DMS 273 (cell line): ENCODE results near the gene YPEL4.
"Not testable (repeated sequence)": the region's sequence is repeated elsewhere in the genome, so short reads cannot be mapped to it uniquely, and the experiment has no call there.

Experiments used
- DNase-seq: peaks from one replicate; lab custom pipeline; 2025; ENCODE audit not compliant: unreplicated experiment; lab: John Stamatoyannopoulos, UW

The YPEL4 gene, protein sequence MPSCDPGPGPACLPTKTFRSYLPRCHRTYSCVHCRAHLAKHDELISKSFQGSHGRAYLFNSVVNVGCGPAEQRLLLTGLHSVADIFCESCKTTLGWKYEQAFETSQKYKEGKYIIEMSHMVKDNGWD

DNA sequence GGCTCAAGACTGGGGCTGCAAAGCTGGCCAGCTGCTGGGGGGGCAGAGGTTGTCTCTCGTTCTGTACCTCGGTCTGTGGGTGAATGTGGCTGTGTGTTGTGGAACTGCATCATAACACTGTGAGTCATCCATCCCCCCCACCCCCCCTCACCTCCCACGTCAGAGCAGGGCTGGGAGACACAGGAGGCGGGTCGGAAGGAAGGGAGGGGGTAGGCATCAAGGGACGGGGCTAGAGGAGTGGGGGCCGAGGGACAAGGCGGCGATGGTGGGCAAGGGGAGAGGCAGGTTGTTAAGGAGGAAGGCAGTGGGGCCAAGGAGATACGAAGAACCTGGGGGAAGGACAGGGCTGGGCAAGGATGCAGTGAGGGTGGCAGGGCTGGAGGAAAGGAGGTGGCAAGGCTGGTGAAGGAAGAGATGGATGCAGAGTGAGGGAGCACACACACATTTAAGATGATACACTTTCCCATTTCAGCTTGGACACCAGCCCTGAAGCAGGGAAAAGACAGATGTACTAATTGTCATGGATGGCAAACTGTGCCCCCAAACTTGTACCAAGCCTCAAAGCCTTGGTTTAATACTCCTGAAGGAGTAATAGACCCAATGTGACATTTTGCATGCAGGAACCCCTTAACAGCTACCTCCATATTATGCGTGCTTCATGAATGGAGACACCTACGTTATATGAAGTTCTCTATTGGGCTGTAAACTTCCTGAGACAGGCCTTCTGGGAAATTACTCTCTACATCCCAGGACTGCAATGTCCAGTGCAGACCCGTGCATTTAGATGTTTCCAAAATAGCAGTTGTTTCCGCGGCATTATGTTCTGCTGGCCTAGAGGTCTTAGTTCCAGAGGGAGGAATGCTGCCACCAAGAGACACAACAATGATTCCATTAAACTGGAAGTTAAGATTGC, at the start of gene YPEL4:
Gene YPEL4, minus strand, starts transcription at position 87 of the 913 bp plus-strand sequence. CDS start 2,805 bp downstream, outside the sequence.
- DNase-seq = peak; percentile 18

DNA sequence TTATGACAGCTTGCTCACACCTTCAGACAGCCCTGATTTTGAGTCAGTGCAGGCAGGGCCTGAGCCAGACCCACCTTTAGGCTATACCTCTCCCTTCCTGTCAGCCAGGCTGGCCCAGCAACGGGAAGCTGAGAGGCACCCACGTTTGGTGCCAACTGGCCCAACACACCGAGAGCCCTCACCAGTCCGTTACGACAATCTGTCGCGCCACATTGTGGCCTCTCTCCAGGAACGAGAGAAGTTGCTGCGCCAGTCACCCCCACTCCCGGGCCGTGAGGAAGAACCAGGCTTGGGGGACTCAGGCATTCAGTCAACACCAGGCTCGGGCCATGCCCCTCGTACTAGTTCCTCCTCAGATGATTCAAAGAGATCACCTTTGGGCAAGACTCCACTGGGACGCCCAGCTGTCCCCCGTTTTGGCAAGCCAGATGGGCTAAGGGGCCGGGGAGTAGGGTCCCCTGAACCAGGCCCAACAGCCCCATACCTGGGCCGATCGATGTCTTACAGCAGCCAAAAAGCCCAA, 49.2 kb upstream of the YPEL4 start:
- no peak for DNase-seq

- not testable (repeated sequence) for DNase-seq
Observed at GRCh38 chr11:57690474-57690873, 40.8 kb upstream of the YPEL4 start.

GRCh38 chr11:57681168-57681567, 31.5 kb upstream of the YPEL4 start:
- no peak for DNase-seq

GRCh38 chr11:57680552-57680874, 30.8 kb upstream of the YPEL4 start:
- no peak for DNase-seq

- DNase-seq = no peak
Observed at GRCh38 chr11:57679396-57679795, 29.7 kb upstream of the YPEL4 start.

DNA sequence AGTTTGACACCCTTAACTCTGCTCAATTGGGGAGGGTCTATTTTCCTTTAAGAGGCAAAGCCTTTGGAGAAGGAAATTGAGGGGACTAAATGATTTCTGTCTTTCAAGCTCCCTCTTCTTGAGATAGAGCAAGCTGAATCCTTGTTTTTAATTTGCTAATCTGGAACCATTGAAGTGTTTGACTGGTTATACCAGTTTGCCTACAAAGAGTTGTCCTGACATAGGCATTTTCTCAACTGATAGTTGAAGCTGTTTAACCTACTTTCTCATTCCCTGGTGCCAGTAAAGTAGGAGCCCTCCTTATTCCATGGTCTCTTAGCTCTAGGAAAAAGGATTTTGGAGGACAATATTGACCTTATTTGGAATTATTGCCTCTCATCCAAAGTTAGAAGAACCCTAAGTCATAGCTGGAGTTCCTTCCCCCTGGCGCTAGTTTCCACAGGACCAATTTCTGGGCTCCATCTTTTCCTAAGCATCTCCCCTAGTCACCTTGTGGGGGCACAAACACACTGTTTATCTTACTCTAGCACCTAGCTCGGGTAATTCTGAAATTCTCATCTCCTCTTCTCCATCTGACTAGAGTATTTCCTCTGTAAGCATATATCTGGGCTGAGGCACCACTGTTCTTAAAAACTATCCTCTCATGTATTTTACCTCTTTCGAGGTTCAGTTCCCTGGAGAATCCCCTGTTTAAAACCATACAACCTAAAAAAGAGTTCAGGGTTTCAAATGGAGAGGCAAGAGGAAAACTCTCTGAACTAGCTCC, 25.6 kb upstream of the YPEL4 start:
- DNase-seq = no peak

- no peak for DNase-seq
Observed at GRCh38 chr11:57674251-57674650, 24.5 kb upstream of the YPEL4 start.

- peak; percentile 65 for DNase-seq
Observed at GRCh38 chr11:57668434-57668782, 18.7 kb upstream of the YPEL4 start.

DNA sequence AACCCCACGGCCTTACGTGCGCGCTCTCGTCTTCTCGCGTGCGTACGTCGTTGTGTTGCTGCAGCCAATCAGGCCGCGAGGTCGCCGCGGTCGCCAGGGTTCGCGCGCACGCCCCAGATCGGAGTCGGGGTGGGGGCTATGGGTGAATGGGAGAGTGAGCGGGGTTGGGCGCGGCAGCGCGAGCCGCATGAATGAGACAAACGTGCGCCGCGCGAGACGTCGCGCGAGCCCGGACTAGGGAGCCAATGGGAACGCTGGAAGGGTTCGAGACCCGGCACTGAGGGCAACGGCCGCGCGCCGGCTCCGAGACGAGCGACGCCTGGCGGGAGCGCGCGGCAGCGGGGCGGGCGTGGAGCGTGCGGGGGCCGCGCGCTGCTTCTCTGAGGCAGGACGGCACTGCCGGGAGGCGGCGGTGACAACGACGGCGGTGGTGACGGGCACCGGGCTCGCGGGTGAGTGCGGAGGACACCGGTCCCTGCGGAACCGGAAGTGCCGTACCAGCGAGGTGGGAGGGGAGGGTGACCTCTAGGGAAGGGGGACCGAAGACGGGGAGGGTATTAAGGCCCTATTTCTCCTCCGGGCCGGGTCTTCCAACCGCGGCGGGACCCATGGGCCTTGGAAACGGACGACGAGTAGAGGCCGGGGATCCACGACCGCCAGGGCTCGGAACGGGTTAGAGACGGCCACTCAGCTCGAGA, 18.2 kb upstream of the YPEL4 start, which contains the start of gene ZDHHC5:
Gene ZDHHC5, plus strand, starts transcription at position 379 of the 698 bp plus-strand sequence. CDS start 4,977 bp downstream, outside the sequence.
- DNase-seq = peak; percentile 98

DNA sequence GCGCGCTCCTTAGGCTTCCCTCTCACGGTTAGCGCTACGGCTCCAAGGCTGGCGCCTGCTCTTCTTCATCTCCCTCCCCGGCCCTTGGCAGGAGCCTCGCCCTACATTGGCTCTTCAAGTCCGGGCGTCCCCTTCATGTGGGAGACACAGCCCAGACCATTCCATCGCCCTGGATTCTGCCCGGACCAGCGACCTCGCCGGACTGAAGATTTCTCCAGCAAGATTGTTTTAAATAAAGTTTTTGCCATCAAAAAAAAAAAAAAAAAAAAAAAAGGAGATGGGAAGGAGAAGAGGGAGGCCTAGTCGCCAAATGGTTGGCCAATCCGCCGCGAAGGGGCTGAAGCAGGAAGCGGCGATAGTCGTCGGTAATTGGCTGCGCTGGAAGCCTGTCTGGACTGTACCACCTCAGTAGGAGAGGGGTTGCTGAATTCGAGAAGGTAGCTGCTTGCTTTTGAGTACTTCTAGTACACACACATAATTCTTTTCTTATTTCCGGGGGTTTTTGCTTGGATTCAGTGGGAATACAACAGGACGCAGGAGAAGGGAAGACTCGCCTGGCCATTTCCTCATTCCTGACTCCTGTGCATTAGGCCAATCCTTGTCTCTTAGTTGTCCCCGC, 17.5 kb upstream of the YPEL4 start:
- DNase-seq = peak; percentile 95

DNA sequence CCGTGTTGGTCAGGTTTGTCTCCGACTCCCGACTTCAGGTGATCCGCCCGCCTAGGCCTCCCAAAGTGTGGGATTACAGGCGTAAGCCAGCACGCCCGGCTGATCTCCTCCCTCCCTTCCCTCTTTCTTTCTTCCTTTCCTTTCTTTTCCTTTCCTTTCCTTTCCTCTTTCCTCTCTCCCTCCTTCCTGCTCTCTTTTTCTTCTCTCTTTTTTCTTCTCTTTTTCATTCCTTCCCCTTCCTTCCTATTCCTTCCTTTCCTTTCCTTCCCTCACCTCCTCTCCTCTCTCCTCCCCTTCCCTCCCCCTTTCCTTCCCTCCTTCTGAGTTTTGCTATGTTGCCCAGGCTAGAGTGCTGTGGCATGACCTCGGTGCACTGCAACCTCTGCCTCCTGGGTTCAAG, 14.3 kb upstream of the YPEL4 start:
- DNase-seq = no peak

DNA sequence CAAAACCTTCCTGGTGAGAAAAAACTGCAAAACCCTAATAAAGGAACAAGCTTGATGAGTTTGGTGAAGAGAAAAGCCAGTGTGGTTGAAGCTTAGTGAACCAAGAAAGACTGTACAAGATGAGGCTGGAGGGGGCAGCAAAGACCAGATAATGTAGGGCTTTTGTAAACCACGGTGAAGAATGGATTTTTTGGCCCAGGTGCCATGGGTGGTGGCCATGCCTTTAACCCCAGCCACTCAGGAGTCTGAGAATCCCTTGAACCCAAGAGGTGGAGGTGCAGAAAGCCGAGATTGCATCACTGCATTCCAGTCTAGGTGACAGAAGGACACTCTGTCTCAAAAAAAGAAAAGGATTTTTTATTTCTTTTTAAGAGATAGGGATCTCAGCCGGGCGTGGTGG, 13.2 kb upstream of the YPEL4 start:
- peak; percentile 20 for DNase-seq

DNA sequence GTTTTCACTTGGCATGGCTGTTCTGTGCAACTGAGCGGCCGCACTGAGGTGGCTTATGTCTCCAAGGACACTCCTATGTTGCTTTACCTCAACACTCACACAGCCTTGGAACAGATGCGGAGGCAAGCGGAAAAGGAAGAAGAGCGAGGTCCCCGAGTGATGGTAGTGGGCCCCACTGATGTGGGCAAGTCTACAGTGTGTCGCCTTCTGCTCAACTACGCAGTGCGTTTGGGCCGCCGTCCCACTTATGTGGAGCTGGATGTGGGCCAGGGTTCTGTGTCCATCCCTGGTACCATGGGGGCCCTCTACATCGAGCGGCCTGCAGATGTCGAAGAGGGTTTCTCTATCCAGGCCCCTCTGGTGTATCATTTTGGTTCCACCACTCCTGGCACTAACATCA, 10.0 kb upstream of the YPEL4 start:
- no peak for DNase-seq

DNA sequence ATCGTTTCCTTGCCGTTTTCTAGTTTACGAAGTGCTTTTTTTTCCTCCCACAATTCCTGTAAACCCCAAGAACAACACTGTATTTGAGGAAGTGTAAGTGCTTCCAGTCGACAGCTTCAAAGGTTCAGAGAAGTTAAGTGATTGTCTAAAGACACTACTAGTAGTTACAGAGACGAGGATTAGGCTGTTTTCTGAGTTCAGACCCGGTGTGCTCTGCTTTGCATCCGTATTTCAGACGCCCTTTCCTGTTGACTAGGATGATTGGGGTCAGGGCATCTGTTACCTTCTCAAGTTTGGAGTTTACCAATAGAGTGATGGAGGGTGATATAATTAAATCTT, 8.3 kb upstream of the YPEL4 start:
- DNase-seq = peak; percentile 27

- DNase-seq = peak; percentile 99
Observed at GRCh38 chr11:57657194-57658022, 7.7 kb upstream of the YPEL4 start, which contains the start of gene CLP1. Gene CLP1 (plus strand): TSS chr11:57657762. CDS start chr11:57659477, 1,715 bp downstream.

GRCh38 chr11:57656885-57657193, 7.1 kb upstream of the YPEL4 start:
- no peak for DNase-seq

- DNase-seq = no peak
Observed at GRCh38 chr11:57653163-57653562, 3.5 kb upstream of the YPEL4 start.

DNA sequence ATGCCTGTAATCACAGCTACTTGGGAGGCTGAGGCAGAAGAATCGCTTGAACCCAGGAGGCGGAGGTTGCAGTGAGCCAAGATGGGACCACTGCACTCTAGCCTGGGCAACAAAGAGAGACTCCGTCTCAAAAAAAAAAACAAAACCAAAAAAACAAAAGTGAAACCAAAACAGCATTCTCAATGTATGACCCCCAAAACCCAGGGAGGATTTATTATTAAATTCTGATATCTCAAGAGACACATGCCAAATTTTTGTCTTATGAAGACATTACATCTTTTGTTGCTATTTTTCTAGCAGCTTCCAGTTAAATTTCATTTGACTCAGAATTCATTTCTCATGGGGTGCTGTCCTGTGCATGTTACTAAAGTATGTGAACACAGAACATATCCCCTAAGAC, 3.0 kb upstream of the YPEL4 start:
- no peak for DNase-seq

DNA sequence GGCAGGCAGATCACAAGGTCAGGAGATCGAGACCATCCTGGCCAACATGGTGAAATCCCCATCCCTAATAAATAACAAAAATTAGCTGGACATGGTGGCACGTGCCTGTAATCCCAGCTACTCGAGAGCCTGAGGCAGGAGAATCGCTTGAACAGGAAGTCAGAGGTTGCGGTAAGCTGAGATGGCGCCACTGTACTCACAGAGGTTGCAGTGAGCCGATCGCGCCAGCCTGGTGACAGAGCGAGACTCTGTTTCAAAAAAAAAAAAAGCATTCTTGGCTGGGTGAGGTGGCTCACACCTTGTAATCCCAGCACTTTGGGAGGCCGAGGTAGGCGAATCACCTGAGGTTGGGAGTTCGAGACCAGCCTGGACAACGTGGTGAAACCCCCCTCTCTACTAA, 2.5 kb upstream of the YPEL4 start:
- DNase-seq = not testable (repeated sequence)
